Neural progenitor cell (in vitro differentiated cells): ENCODE measurements around the gene OR6C75. TPM values are rescaled to one million over a fixed set of nuclear protein-coding genes. Genes with fewer than 3 reads are reported as not detected.
"Not testable (repeated sequence)": the region's sequence is repeated elsewhere in the genome, so short reads cannot be mapped to it uniquely, and the experiment has no call there.

Experiments used
- DNase-seq: peaks from one replicate; pipeline ENCODE4 v3.0.0-alpha.2; 2016; ENCODE audit warnings: low spot score
- H2AFZ ChIP-seq: fragments of 200-600 bp; sonication (generic); replicated peaks from 2 replicates; pipeline ENCODE4 v1.6.1; 2016; ENCODE audit warnings: antibody characterized with exemption
- H3F3A ChIP-seq: fragments of 200-600 bp; sonication (generic); 2 replicates; pipeline ENCODE4 v1.6.1; 2016; ENCODE audit warnings: antibody characterized with exemption, low read depth
- H3K27ac ChIP-seq: fragments of 200-600 bp; sonication (generic); 2 replicates; pipeline ENCODE4 v1.5.1; 2016; ENCODE audit warnings: mild to moderate bottlenecking
- H3K27me3 ChIP-seq: fragments of 200-600 bp; sonication (generic); 2 replicates; pipeline ENCODE4 v1.6.1; 2016; ENCODE audit warnings: mild to moderate bottlenecking, moderate library complexity
- H3K36me3 ChIP-seq: fragments of 200-600 bp; sonication (generic); 2 replicates; pipeline ENCODE4 v1.5.1; 2016
- H3K4me1 ChIP-seq: fragments of 200-600 bp; sonication (generic); 2 replicates; pipeline ENCODE4 v1.6.1; 2016; ENCODE audit warnings: mixed run types
- H3K4me2 ChIP-seq: fragments of 200-600 bp; sonication (generic); 2 replicates; pipeline ENCODE4 v1.6.1; 2016
- H3K4me3 ChIP-seq: fragments of 200-600 bp; sonication (generic); 2 replicates; pipeline ENCODE4 v1.5.1; 2016
- H3K79me2 ChIP-seq: fragments of 200-600 bp; sonication (generic); 2 replicates; pipeline ENCODE4 v1.6.1; 2016; ENCODE audit warnings: low read depth
- H3K9ac ChIP-seq: fragments of 200-600 bp; sonication (generic); 2 replicates; pipeline ENCODE4 v1.6.1; 2016
- H3K9me3 ChIP-seq: fragments of 200-600 bp; sonication (generic); 2 replicates; pipeline ENCODE4 v1.5.1; 2016; ENCODE audit warnings: low read depth
- H4K20me1 ChIP-seq: fragments of 200-600 bp; sonication (generic); 2 replicates; pipeline ENCODE4 v1.6.1; 2016; ENCODE audit warnings: low read depth
- H3K27ac Mint-ChIP-seq: 3 replicates; pipeline ENCODE4 v1.8.0; 2021; ENCODE audit warnings: mixed read lengths
- H3K27me3 Mint-ChIP-seq: 2 replicates; pipeline ENCODE4 v1.8.0; 2022; ENCODE audit warnings: low read depth, mild to moderate bottlenecking, inconsistent platforms, moderate library complexity, mixed read lengths; ENCODE audit not compliant: insufficient read depth
- H3K36me3 Mint-ChIP-seq: 3 replicates; pipeline ENCODE4 v1.8.0; 2021; ENCODE audit warnings: mixed read lengths
- H3K4me1 Mint-ChIP-seq: 3 replicates; pipeline ENCODE4 v1.8.0; 2021; ENCODE audit warnings: mixed read lengths
- H3K4me3 Mint-ChIP-seq: 3 replicates; pipeline ENCODE4 v1.8.0; 2021; ENCODE audit warnings: mild to moderate bottlenecking, moderate library complexity, mixed read lengths
- H3K9me3 Mint-ChIP-seq: 3 replicates; pipeline ENCODE4 v1.8.0; 2020; ENCODE audit warnings: mixed read lengths
- CTCF ChIP-seq: fragments of 200-600 bp; sonication (generic); IDR thresholded peaks from 2 replicates; pipeline ENCODE4 v1.5.1; 2017; ENCODE audit warnings: antibody characterized with exemption, mild to moderate bottlenecking
- EZH2 ChIP-seq: fragments of 200-600 bp; sonication (generic); IDR thresholded peaks from 2 replicates; pipeline ENCODE4 v1.6.1; 2017; ENCODE audit warnings: antibody characterized with exemption, mild to moderate bottlenecking, moderate library complexity
- EZH2phosphoT487 ChIP-seq: fragments of 200-600 bp; sonication (generic); IDR thresholded peaks from 2 replicates; pipeline ENCODE4 v1.6.1; 2017; ENCODE audit warnings: antibody characterized with exemption
- total RNA-seq: library from RNA; depleted of rRNA; stranded (reverse); fragments of >200 nt; gene quantifications from 2 replicates; pipeline ENCODE4 v1.2.3, GENCODE V29; 2015; ENCODE audit warnings: low replicate concordance

OR6C75 gene
- total RNA-seq, 1 donor from 2014 or later, result not detected

GRCh38 chr12:55396326-55396725 is 33.6 kb downstream of the OR6C75 start:
- H3K4me1 ChIP-seq, result no peaks in the 10 kb centered on the region
- no peaks in the 10 kb centered on the region for H3K27me3 ChIP-seq
- no peak for TF ChIP-seq EZH2
- no peak for TF ChIP-seq EZH2phosphoT487
- TF ChIP-seq CTCF, result no peak
- H3K27me3 Mint-ChIP-seq, result no peaks in the 10 kb centered on the region
- H3K36me3 Mint-ChIP-seq, result no peaks in the 10 kb centered on the region
- no peak overlapping the region for H3K4me3 Mint-ChIP-seq
- no peaks in the 10 kb centered on the region for H4K20me1 ChIP-seq
- H3K27ac ChIP-seq, result no peak overlapping the region
- no peak overlapping the region for H3K4me2 ChIP-seq
- H3K9ac ChIP-seq, result no peak overlapping the region
- no peak for DNase-seq
- H3K36me3 ChIP-seq, result no peaks in the 10 kb centered on the region
- no peaks in the 10 kb centered on the region for H3K9me3 ChIP-seq
- no peaks in the 10 kb centered on the region for H3K9me3 Mint-ChIP-seq
- H3F3A ChIP-seq, result no peaks in the 10 kb centered on the region
- H3K79me2 ChIP-seq, result no peaks in the 10 kb centered on the region
- H3K4me1 Mint-ChIP-seq, result no peaks in the 10 kb centered on the region
- peak overlapping the region; percentile 24 for H2AFZ ChIP-seq
- no peak overlapping the region for H3K4me3 ChIP-seq
- no peak overlapping the region for H3K27ac Mint-ChIP-seq

DNA sequence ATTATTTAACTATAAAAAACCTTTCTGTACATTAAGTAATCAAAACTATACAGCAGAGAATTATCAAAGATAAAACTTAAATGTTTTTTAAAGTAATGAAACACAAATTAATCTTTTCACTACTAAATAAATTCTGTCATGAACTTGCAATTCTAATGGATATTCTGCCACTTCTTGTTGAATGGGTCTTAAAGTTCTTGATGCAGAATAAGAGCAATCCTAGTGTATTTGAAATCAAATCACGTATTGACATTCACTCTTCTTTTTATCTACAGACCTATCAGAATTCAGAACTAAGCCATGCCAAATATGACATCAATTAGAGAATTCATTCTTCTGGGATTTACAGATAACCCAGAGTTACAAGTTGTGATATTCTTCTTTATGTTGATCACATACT is 37.5 kb downstream of the OR6C75 start, which contains the start of gene OR6C65:
TSS of gene OR6C65 (plus strand) at position 301 of the 400 bp plus-strand sequence. CDS start at position 301, 0 bp downstream.
- Mint-ChIP-seq H3K36me3 (no peaks in the 10 kb centered on the region), H3K4me3 (no peak within 1 kb of the TSS), H3K27ac (no peak within 1 kb of the TSS), H3K4me1 (no peaks in the 10 kb centered on the region), H3K27me3 (no peaks in the 10 kb centered on the region), H3K9me3 (no peaks in the 10 kb centered on the region)
- Histone ChIP-seq H3K4me1 (no peaks in the 10 kb centered on the region), H2AFZ (no peak within 1 kb of the TSS), H3K9me3 (no peaks in the 10 kb centered on the region), H3K27ac (no peak within 1 kb of the TSS), H3K4me2 (no peak within 1 kb of the TSS), H3F3A (no peaks in the 10 kb centered on the region), H3K27me3 (no peaks in the 10 kb centered on the region), H3K79me2 (no peaks in the 10 kb centered on the region), H3K9ac (no peak within 1 kb of the TSS), H3K4me3 (no peak within 1 kb of the TSS), H4K20me1 (no peaks in the 10 kb centered on the region), H3K36me3 (no peaks in the 10 kb centered on the region)
- DNase-seq, result no peak
- no peak for TF ChIP-seq EZH2phosphoT487
- TF ChIP-seq CTCF, result no peak
- no peak for TF ChIP-seq EZH2

DNA sequence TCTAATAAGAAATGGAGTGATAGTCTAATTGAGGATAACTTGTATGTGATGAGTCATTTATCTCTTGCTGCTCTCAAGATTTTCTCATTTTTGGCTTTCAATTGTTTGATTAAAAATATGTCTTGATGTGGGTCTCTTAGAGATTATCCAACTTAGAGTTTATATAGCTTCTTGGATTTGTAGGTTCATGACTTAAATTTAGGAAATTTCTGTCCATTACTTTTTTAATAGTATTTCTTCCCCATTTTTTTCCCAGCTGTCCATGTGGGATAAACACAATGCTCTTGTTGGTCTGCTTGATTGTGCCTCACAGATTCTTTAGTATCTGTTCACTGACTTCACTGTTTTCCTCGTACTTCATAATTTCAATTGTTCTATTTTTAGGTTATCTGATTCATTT is 45.1 kb downstream of the OR6C75 start:
- Mint-ChIP-seq H3K4me3 (no peak overlapping the region), H3K9me3 (peaks cover 2% of the 10 kb centered on the region), H3K36me3 (no peaks in the 10 kb centered on the region), H3K27ac (no peak overlapping the region), H3K27me3 (no peaks in the 10 kb centered on the region), H3K4me1 (no peaks in the 10 kb centered on the region)
- Histone ChIP-seq H3K9me3 (no peaks in the 10 kb centered on the region), H3K27ac (no peak overlapping the region), H3K4me1 (no peaks in the 10 kb centered on the region), H4K20me1 (no peaks in the 10 kb centered on the region), H3K4me2 (no peak overlapping the region), H3K79me2 (no peaks in the 10 kb centered on the region), H3K27me3 (no peaks in the 10 kb centered on the region), H3K4me3 (no peak overlapping the region), H3K36me3 (no peaks in the 10 kb centered on the region), H3F3A (no peaks in the 10 kb centered on the region), H3K9ac (no peak overlapping the region), H2AFZ (no peak overlapping the region)
- no peak for DNase-seq
- no peak for TF ChIP-seq CTCF
- no peak for TF ChIP-seq EZH2
- TF ChIP-seq EZH2phosphoT487, result no peak

GRCh38 chr12:55409133-55409532 is 46.4 kb downstream of the OR6C75 start:
- not testable (repeated sequence) for H3K27me3 Mint-ChIP-seq, H2AFZ ChIP-seq, H3K4me1 ChIP-seq, H3K4me3 Mint-ChIP-seq, DNase-seq, H3K9me3 Mint-ChIP-seq, H3K9ac ChIP-seq, H3K4me2 ChIP-seq, H3K27ac ChIP-seq, H3K36me3 Mint-ChIP-seq, H3K27ac Mint-ChIP-seq, H3K79me2 ChIP-seq, H3K27me3 ChIP-seq, H3K36me3 ChIP-seq, H3K4me3 ChIP-seq, H3K9me3 ChIP-seq, H3K4me1 Mint-ChIP-seq, H4K20me1 ChIP-seq, H3F3A ChIP-seq

DNA sequence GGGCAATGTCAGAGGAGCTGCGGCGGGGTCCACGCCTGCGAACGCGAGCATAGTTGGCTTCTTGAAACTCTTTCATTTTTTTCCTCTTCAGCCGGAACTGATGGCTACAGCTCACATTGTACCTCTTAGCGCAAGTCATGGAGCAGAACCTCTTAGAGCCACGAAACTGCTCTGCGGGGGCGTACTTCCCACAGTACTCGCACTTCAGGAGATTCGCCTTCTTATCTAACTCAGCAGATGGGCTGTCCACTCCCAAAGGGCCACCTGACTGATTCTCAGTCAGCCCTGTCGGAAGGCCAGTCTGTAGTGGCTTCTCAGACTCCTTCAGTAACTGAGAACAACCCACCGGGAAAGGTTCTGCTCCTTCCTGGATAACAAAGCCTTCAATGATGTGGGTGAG is 49.4 kb downstream of the OR6C75 start:
- not testable (repeated sequence) for H3K27ac Mint-ChIP-seq, H3K4me3 Mint-ChIP-seq

More for the DNA sequence above, 49.4 kb downstream of the OR6C75 start:
- H3K4me1 Mint-ChIP-seq, H4K20me1 ChIP-seq, H3K4me2 ChIP-seq, H3K27me3 Mint-ChIP-seq, H3K9ac ChIP-seq, H3K4me3 ChIP-seq, H3K9me3 Mint-ChIP-seq, H2AFZ ChIP-seq, H3K9me3 ChIP-seq, H3K36me3 ChIP-seq, H3F3A ChIP-seq, H3K27ac ChIP-seq, H3K36me3 Mint-ChIP-seq, H3K4me1 ChIP-seq, H3K27me3 ChIP-seq, H3K79me2 ChIP-seq, DNase-seq: not testable (repeated sequence)
